AG04449 (cell line): ENCODE data around the gene SURF4.
"Not testable (repeated sequence)": the region's sequence is repeated elsewhere in the genome, so short reads cannot be mapped to it uniquely, and the experiment has no call there.

Experiments
- CTCF ChIA-PET: fragments of 350-600 bp; formaldehyde crosslinking; extraction: SDS; loops from one replicate; lab custom pipeline; 2021; ENCODE audit warnings: antibody characterized with exemption; lab: Yijun Ruan, JAX
- POLR2A ChIA-PET: fragments of 400-600, 350-600 bp; formaldehyde crosslinking; extraction: SDS; loops from one replicate; lab custom pipeline; 2020; ENCODE audit warnings: antibody characterized with exemption, inconsistent platforms; lab: Yijun Ruan, JAX
- DNase-seq: peaks from one replicate; pipeline ENCODE4 v3.0.0-alpha.2; 2010; ENCODE audit warnings: low read depth, low spot score
- H3K4me3 ChIP-seq: 2 replicates; pipeline ENCODE4 v1.5.1; 2011; ENCODE audit warnings: low read depth, mild to moderate bottlenecking, control low read depth, low read length
- TF ChIP-seq, protein P1 (sequence below): IDR thresholded peaks from one replicate; pipeline ENCODE4 v1.5.1; 2011; ENCODE audit warnings: mild to moderate bottlenecking, moderate library complexity, low read length, control low read depth, inconsistent platforms; ENCODE audit not compliant: insufficient read depth; ENCODE audit errors: missing control alignments

SURF4 gene

GRCh38 chr9:133393399-133393798 lies 17.5 kb upstream of the SURF4 start:
- TF ChIP-seq, protein P1, sequence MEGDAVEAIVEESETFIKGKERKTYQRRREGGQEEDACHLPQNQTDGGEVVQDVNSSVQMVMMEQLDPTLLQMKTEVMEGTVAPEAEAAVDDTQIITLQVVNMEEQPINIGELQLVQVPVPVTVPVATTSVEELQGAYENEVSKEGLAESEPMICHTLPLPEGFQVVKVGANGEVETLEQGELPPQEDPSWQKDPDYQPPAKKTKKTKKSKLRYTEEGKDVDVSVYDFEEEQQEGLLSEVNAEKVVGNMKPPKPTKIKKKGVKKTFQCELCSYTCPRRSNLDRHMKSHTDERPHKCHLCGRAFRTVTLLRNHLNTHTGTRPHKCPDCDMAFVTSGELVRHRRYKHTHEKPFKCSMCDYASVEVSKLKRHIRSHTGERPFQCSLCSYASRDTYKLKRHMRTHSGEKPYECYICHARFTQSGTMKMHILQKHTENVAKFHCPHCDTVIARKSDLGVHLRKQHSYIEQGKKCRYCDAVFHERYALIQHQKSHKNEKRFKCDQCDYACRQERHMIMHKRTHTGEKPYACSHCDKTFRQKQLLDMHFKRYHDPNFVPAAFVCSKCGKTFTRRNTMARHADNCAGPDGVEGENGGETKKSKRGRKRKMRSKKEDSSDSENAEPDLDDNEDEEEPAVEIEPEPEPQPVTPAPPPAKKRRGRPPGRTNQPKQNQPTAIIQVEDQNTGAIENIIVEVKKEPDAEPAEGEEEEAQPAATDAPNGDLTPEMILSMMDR, result no peak
- no peak for DNase-seq
- H3K4me3 ChIP-seq, result no peak overlapping the region
- ChIA-PET CTCF (no interaction called here), POLR2A (no interaction called here)

DNA sequence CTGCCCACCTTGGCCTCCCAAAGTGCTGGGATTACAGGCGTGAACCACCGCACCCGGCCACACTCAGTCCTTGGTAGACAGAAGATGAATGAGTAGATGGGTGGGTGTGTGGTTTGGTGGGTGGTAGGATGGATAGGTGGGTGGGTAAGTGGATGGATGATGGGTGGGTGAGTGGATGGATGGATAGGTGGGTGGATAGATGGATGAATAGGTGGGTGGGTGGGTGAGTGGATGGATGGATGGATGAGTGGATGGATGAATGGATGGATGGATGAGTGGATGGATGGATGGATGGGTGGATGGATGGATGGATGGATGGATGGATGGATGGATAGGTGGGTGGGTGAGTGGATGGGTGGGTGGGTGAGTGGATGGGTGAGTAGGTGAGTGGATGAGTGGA lies 16.4 kb upstream of the SURF4 start:
- CTCF ChIA-PET, H3K4me3 ChIP-seq, POLR2A ChIA-PET, DNase-seq: not testable (repeated sequence)

GRCh38 chr9:133391449-133391848 lies 15.6 kb upstream of the SURF4 start:
- H3K4me3 ChIP-seq, DNase-seq, CTCF ChIA-PET, POLR2A ChIA-PET: not testable (repeated sequence)

DNA sequence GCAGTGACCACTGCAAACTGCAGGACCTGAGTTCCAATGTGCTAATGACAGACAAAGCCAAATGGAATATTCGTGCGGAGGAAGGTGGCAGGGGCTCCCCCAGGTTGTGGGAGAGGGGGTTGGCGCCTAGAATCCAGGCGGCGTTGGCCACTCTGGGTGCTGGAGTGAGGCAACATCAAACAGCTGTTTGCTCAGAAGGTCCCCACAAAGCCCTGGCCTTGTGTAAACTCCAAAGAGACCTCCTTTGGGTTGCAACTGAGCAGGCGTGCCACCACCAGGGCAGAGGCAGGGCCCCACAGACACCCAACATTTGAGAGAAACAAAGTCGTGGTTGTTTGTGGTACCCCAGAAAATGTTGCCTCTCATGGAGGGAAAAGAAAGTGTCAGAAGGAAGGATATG lies 14.9 kb upstream of the SURF4 start:
- CTCF ChIA-PET, result no interaction called here
- DNase-seq, result no peak
- POLR2A ChIA-PET, result no interaction called here
- no peak overlapping the region for H3K4me3 ChIP-seq
- TF ChIP-seq, protein P1, result no peak

- H3K4me3 ChIP-seq, result no peak overlapping the region
- DNase-seq, result no peak
- TF ChIP-seq, protein P1, result no peak
- ChIA-PET CTCF (interaction anchor here (1.2 to 1.4 kb wide), 3 partner anchors 11 to 16 kb away, joined by 3 read pairs; no protein-coding TSS in a partner anchor), POLR2A (no interaction called here)
These were observed 13.7 kb upstream of the SURF4 start for GRCh38 chr9:133389562-133389961.

DNA sequence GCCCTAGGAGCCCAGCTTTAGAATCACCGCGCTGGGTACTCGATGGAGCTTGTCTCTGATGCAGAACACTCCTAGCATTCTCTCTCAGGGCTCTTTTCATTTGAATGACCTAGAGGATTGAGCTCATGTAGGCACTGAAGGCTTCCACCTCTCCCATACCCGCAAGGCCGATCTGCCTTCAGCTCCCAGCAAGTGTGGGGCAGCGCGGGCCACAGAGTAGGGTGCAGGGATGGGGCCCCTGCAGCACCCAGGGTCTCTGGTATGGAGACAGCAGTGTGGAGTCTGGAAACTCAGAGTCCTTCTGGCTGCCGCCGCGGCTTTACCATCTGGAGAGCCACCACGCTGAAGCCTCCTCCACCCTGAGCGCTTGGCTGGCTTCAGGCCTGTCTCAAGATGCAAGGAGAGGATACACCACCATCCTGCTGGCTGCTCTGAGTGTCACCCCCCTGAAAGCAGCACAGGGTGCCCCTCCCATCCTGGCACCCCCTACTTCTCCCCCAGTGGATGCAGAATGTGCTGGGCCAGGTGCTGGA lies 13.2 kb upstream of the SURF4 start:
- POLR2A ChIA-PET, result no interaction called here
- no peak for DNase-seq
- CTCF ChIA-PET, result interaction anchor here (1.2 to 1.4 kb wide), 3 partner anchors 12 to 17 kb away, joined by 3 read pairs; no protein-coding TSS in a partner anchor
- no peak overlapping the region for H3K4me3 ChIP-seq
- TF ChIP-seq, protein P1, result no peak

DNA sequence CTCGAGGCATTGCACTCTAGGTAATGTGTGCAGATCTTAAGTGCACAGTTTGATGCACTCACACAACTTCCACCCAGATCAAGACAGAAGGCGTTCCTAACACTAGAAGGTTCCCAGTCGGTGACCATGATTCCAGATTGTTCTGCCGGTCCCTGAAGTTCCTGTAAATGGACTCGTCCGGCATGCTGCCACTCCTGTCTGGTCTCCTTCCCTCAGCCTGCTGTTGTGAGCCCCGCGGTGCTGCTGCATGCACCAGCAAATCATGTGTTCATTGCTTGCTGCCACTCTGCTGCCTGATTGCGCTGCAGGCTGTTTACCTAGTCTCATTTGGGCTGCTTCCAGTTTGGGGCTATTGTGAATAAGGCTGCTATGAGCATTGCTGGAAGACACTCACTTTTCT lies 11.8 kb upstream of the SURF4 start:
- no peak for DNase-seq
- CTCF ChIA-PET, result interaction anchor here (1.3 to 1.4 kb wide), 2 partner anchors 8 to 20 kb away, joined by 4 read pairs; no protein-coding TSS in a partner anchor

More for the DNA sequence above, 11.8 kb upstream of the SURF4 start:
- no peak overlapping the region for H3K4me3 ChIP-seq
- POLR2A ChIA-PET, result no interaction called here
- TF ChIP-seq, protein P1, result no peak
